HCT116 (cell line): ENCODE measurements around the gene TARBP2. TPM values are rescaled to one million over a fixed set of nuclear protein-coding genes. Genes with fewer than 3 reads are reported as not detected.

Experiments used
- ATAC-seq: fragments of 200-7000 bp; cut with Tn5 transposase; 2 replicates; pipeline ENCODE4 v1.9.1; 2020; ENCODE audit warnings: mild to moderate bottlenecking, moderate library complexity
- BruUV-seq: library from RNA; stranded (reverse); fragments of 400-500 nt; replicated peaks from 2 replicates; lab custom pipeline; 2021; lab: Mats Ljungman, UMichigan
- CTCF ChIA-PET: fragments of 300-600 bp; sonication (Branson Sonifier 250); formaldehyde crosslinking; loops from one replicate; lab custom pipeline; 2021; ENCODE audit warnings: antibody characterized with exemption; lab: Charles Lee
- POLR2A ChIA-PET: fragments of 300-600, 350-600 bp; sonication (Branson Sonifier 250); formaldehyde crosslinking; loops from one replicate; lab custom pipeline; 2021; ENCODE audit warnings: antibody characterized with exemption; lab: Charles Lee
- RAD21 ChIA-PET, 2 experiments: fragments of 300-600 bp; sonication (Branson Sonifier 250); formaldehyde crosslinking; loops; one replicate each; lab custom pipeline; 2023; ENCODE audit warnings: low total read pairs in 2 of 2; ENCODE audit not compliant: uncharacterized antibody in 2 of 2, unreplicated experiment in 2 of 2, low non-redundant PET in 1 of 2; lab: Charles Lee
- DNase-seq: peaks from one replicate; pipeline ENCODE4 v3.0.0-alpha.2; 2010; ENCODE audit warnings: low read depth, low spot score
- H2AFZ ChIP-seq: fragments of 200-600 bp; shearing (Covaris generic), sonication (generic); 2 replicates; pipeline ENCODE4 v1.6.1; 2017; ENCODE audit warnings: low read depth, mixed run types, mixed read lengths, antibody characterized with exemption, low read length; ENCODE audit not compliant: poor library complexity, severe bottlenecking
- H3K27ac ChIP-seq: 2 replicates; pipeline ENCODE4 v1.5.1; 2012; ENCODE audit warnings: low read depth, low read length
- H3K27me3 ChIP-seq: fragments of 200-600 bp; sonication (generic); 2 replicates; pipeline ENCODE4 v1.6.1; 2016; ENCODE audit warnings: mixed run types, low read length, mixed read lengths; ENCODE audit not compliant: insufficient read depth
- H3K36me3 ChIP-seq, 2 experiments: fragments of 200-500 bp in 1 of 2; fragments of 200-600 bp in 1 of 2; sonication (Bioruptor generic) in 1 of 2; sonication (generic) in 1 of 2; 2 replicates each; pipeline versions ENCODE4 v1.5.1 to v1.6.1; 2014 to 2016; ENCODE audit warnings: low read length in 2 of 2, inconsistent platforms in 1 of 2, mixed read lengths in 1 of 2, mixed run types in 1 of 2; ENCODE audit not compliant: insufficient read depth in 2 of 2, control insufficient read depth in 1 of 2
- H3K4me1 ChIP-seq, 2 experiments: fragments of 200-600 bp in 1 of 2; sonication (generic) in 1 of 2; 2 replicates each; pipeline versions ENCODE4 v1.5.1 to v1.6.1; 2012 to 2017; ENCODE audit warnings: low read length in 2 of 2, inconsistent platforms in 1 of 2, mild to moderate bottlenecking in 1 of 2, mixed read lengths in 1 of 2, mixed run types in 1 of 2, moderate library complexity in 1 of 2; ENCODE audit not compliant: insufficient read depth in 2 of 2, control insufficient read depth in 1 of 2
- H3K4me2 ChIP-seq: fragments of 200-600 bp; sonication (generic); 2 replicates; pipeline ENCODE4 v1.6.1; 2017; ENCODE audit warnings: mixed run types, low read length, mixed read lengths
- H3K4me3 ChIP-seq, 2 experiments: fragments of 200-600 bp in 1 of 2; sonication (generic) in 1 of 2; replicated peaks in 1 of 2; 2 replicates each; pipeline ENCODE4 v1.5.1; 2011 to 2016; ENCODE audit warnings: low read length in 2 of 2, control low read depth in 1 of 2, low read depth in 1 of 2, mild to moderate bottlenecking in 1 of 2, mixed read lengths in 1 of 2, mixed run types in 1 of 2
- H3K79me2 ChIP-seq: fragments of 200-600 bp; sonication (generic); 2 replicates; pipeline ENCODE4 v1.6.1; 2017; ENCODE audit warnings: mild to moderate bottlenecking, mixed run types, low read length, moderate library complexity, mixed read lengths; ENCODE audit not compliant: insufficient read depth
- H3K9ac ChIP-seq: fragments of 200-600 bp; sonication (generic); 2 replicates; pipeline ENCODE4 v1.6.1; 2016; ENCODE audit warnings: low read length, mixed read lengths
- H3K9me2 ChIP-seq: fragments of 200-600 bp; sonication (generic), shearing (Covaris generic); 2 replicates; pipeline ENCODE4 v1.6.1; 2017; ENCODE audit warnings: mixed run types, mild to moderate bottlenecking, moderate library complexity; ENCODE audit not compliant: insufficient read depth
- H3K9me3 ChIP-seq, 2 experiments: fragments of 200-500 bp in 1 of 2; fragments of 200-600 bp in 1 of 2; sonication (Bioruptor generic) in 1 of 2; sonication (generic) in 1 of 2; 2 replicates each; pipeline ENCODE4 v1.6.1; 2014 to 2017; ENCODE audit warnings: low read length in 2 of 2, mixed read lengths in 2 of 2, inconsistent platforms in 1 of 2, low read depth in 1 of 2, mild to moderate bottlenecking in 1 of 2, mixed run types in 1 of 2, moderate library complexity in 1 of 2; ENCODE audit not compliant: control insufficient read depth in 1 of 2, insufficient read depth in 1 of 2
- H4K20me1 ChIP-seq: fragments of 200-600 bp; sonication (generic), shearing (Covaris generic); 2 replicates; pipeline ENCODE4 v1.6.1; 2017; ENCODE audit warnings: mixed run types, mild to moderate bottlenecking, moderate library complexity; ENCODE audit not compliant: insufficient read depth
- CBX3 ChIP-seq: IDR thresholded peaks from 2 replicates; pipeline ENCODE4 v1.6.1; 2012; ENCODE audit warnings: low read depth
- ELF1 ChIP-seq: IDR thresholded peaks from 2 replicates; pipeline ENCODE4 v1.6.1; 2012; ENCODE audit warnings: low read depth, borderline replicate concordance
- EZH2 ChIP-seq: fragments of 200-600 bp; sonication (generic); IDR thresholded peaks from 2 replicates; pipeline ENCODE4 v1.6.1; 2017; ENCODE audit warnings: antibody characterized with exemption, mixed run types
- JUND ChIP-seq: IDR thresholded peaks from 2 replicates; pipeline ENCODE4 v1.6.1; 2012
- MAX ChIP-seq: IDR thresholded peaks from 2 replicates; pipeline ENCODE4 v1.6.1; 2012
- POLR2A ChIP-seq: IDR thresholded peaks from 2 replicates; pipeline ENCODE4 v1.7.0; 2011; ENCODE audit warnings: borderline replicate concordance; ENCODE audit not compliant: insufficient read depth, insufficient read length; ENCODE audit errors: extremely low read depth
- TCF7L2 ChIP-seq: IDR thresholded peaks from 2 replicates; pipeline ENCODE4 v1.7.0; 2011; ENCODE audit warnings: borderline replicate concordance, inconsistent platforms; ENCODE audit not compliant: insufficient read depth, insufficient read length; ENCODE audit errors: extremely low read depth
- YY1 ChIP-seq: IDR thresholded peaks from 2 replicates; pipeline ENCODE4 v1.6.1; 2011; ENCODE audit warnings: low read length, low read depth, moderate library complexity, mild to moderate bottlenecking; ENCODE audit not compliant: insufficient replicate concordance; ENCODE audit errors: extremely low read depth
- ZBTB33 ChIP-seq: IDR thresholded peaks from 2 replicates; pipeline ENCODE4 v1.6.1; 2011; ENCODE audit warnings: mild to moderate bottlenecking, low read length, moderate library complexity; ENCODE audit not compliant: insufficient replicate concordance; ENCODE audit errors: extremely low read depth
- ZFX ChIP-seq: fragments of 450-650 bp; IDR thresholded peaks from 2 replicates; pipeline ENCODE4 v1.6.1; 2017
- intact Hi-C: fragments of 100-400 bp; cut with micrococcal nuclease; formaldehyde crosslinking; loops from 2 replicates; pipeline ENCODE4 v1.10.0; 2022
- total RNA-seq: library from RNA; stranded (reverse); gene quantifications from one replicate; pipeline ENCODE4 v1.2.1, GENCODE V29; 2021; ENCODE audit not compliant: unreplicated experiment
- TF ChIP-seq, protein P1 (sequence below): IDR thresholded peaks from 2 replicates; pipeline ENCODE4 v1.6.1; 2012

TARBP2 gene
- total RNA-seq, 1 experiment from 2014 or later = 40.1 TPM

DNA sequence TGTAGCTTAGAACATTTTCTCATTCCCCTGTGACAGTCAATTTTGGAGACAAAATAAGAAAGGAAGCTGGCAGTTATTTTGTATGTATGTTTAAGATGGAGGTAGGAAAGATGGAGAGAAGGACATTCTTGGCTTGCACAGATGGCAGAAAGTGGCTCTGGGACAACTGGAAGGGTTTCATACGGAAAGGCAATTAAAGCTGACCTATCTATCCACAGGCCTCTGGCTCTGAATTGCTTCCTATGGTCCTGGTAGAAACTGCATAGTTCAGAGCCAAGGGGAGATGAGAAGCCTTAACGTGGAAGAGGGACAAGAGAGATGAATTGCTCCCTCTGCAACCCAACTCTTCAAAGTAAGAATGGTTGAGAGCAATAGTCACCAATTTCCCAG is 14.2 kb downstream of the TARBP2 start:
- no peak overlapping the region for H3K4me2 ChIP-seq
- no peaks in the 10 kb centered on the region for H3K4me1 ChIP-seq
- DNase-seq = no peak
- no peak overlapping the region for H3K9ac ChIP-seq
- BruUV-seq = no TSS peak
- no peak overlapping the region for H3K4me3 ChIP-seq
- H2AFZ ChIP-seq = no peak overlapping the region
- ChIA-PET POLR2A (no interaction called here), RAD21 (no interaction called here), CTCF (interaction anchor here (1.0 kb wide), 1 partner anchor 28 kb away, joined by 3 read pairs; no protein-coding TSS in a partner anchor)
- ATAC-seq = no peak
- TF ChIP-seq MAX (no peak), YY1 (no peak), TCF7L2 (no peak)
- TF ChIP-seq, protein P1, sequence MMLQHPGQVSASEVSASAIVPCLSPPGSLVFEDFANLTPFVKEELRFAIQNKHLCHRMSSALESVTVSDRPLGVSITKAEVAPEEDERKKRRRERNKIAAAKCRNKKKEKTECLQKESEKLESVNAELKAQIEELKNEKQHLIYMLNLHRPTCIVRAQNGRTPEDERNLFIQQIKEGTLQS = no peak
- H3K27me3 ChIP-seq = no peaks in the 10 kb centered on the region
- no peaks in the 10 kb centered on the region for H4K20me1 ChIP-seq
- H3K36me3 ChIP-seq = peaks cover 14 to 16% of the 10 kb centered on the region in 2 experiments; a peak in 3 of 4 replicates
- no peaks in the 10 kb centered on the region for H3K9me3 ChIP-seq
- no peak overlapping the region for H3K27ac ChIP-seq
- intact Hi-C loops = no loop called here
- H3K79me2 ChIP-seq = no peaks in the 10 kb centered on the region
- H3K9me2 ChIP-seq = no peaks in the 10 kb centered on the region

DNA sequence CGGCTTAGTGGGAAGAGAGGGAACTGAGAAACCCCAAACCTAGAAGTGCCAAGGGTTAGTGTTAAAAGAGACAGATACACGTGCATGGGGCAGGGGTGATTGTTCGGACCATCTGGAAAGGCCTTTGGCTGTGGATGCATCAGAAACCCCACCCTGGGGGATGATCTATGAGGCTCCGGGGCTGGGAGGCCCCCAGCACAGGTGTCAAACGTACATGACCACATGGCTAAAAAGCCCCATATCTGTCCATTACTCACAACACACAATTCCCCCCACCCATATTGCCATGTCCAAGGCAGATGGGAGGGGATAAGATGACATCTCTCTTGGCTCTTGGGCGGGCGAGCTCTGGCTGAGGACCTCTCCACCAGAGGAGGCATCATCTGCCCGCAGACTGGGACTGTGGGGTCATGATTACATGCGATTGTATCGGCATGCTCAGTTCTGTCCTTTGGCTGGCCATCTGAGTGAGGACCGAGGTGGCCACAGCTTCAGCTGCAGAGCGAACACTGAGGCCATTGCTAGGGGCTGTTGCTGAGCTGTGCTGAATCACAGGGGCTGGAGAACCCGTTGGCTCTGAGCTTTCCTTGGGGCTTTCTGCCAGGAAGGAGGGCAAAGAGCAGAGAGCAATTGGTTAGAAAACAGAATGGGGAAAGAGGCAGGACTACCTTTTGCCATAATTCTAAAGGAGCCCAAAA is 15.8 kb downstream of the TARBP2 start:
- TF ChIP-seq ZBTB33 (no peak), POLR2A (no peak), JUND (no peak), TCF7L2 (no peak), MAX (no peak), ELF1 (no peak), ZFX (no peak), CBX3 (no peak), EZH2 (no peak)
- Histone ChIP-seq H3K4me1 (no peaks in the 10 kb centered on the region), H2AFZ (no peak overlapping the region), H4K20me1 (no peaks in the 10 kb centered on the region), H3K27me3 (no peaks in the 10 kb centered on the region), H3K4me2 (no peak overlapping the region), H3K9ac (no peak overlapping the region), H3K9me2 (no peaks in the 10 kb centered on the region), H3K9me3 (no peaks in the 10 kb centered on the region), H3K27ac (no peak overlapping the region), H3K79me2 (no peaks in the 10 kb centered on the region), H3K4me3 (no peak overlapping the region), H3K36me3 (peaks cover 16 to 20% of the 10 kb centered on the region in 2 experiments; a peak in 3 of 4 replicates)
- BruUV-seq = no TSS peak
- intact Hi-C loops = no loop called here
- no peak for ATAC-seq
- no peak for DNase-seq
- RAD21 ChIA-PET = no interaction called here
- POLR2A ChIA-PET = no interaction called here
- CTCF ChIA-PET = no interaction called here
